Measurements from ENCODE around the gene CCDC28B. TPM values are rescaled to one million over a fixed set of nuclear protein-coding genes. Genes with fewer than 3 reads are reported as not detected.

CCDC28B gene
- total and polyA plus RNA-seq, 2 of the 13 experiments (the other 11 are each of a cell fraction or from before 2014, with no cell fraction given), result 2.6 to 3.5 TPM

- ChIA-PET POLR2A (interaction anchor here (0.5 to 2.7 kb wide), 19 partner anchors 13 to 215 kb away, joined by 3 to 38 read pairs (median 5); partner anchors contain the start of genes BSDC1, CCDC28B, EIF3I and HDAC1), CTCF (ENCODE audit: low intra/inter-chr PET ratio, low total read pairs) (no interaction called here)
- intact Hi-C loops (cut with micrococcal nuclease; ENCODE audit: unreplicated experiment), result no loop called here
- Histone ChIP-seq H3K27me3 (ENCODE audit: control insufficient read depth in 1 of 2, insufficient read depth in 2 of 2, low read length in 2 of 2) (no peaks in the 10 kb centered on the region), H3K9me3 (ENCODE audit: low read length) (no peaks in the 10 kb centered on the region), H3K4me1 (ENCODE audit: insufficient read depth, low read length) (peaks cover 59% of the 10 kb centered on the region), H3K4me2 (ENCODE audit: low read depth, low read length) (peak overlapping the region; percentile 80), H3K4me3 (replicated peaks in 1 of 3; ENCODE audit: insufficient read depth in 1 of 3, low read depth in 2 of 3, low read length in 3 of 3) (peak overlapping the region; percentile 47 to 76 (median 58)), H4K20me1 (ENCODE audit: insufficient read depth, low read length) (no peaks in the 10 kb centered on the region), H2AFZ (ENCODE audit: low read length) (peak overlapping the region; percentile 85), H3K27ac (ENCODE audit: extremely low read length, insufficient read depth, low read length) (peak overlapping the region; percentile 87), H3K36me3 (replicated peaks in 1 of 2; ENCODE audit: control insufficient read depth in 1 of 2, insufficient read depth in 2 of 2, low read length in 2 of 2) (peaks cover 4 to 16% of the 10 kb centered on the region in 2 experiments; a peak in 4 of 5 replicates), H3K79me2 (ENCODE audit: insufficient read depth, low read length) (peaks cover 31% of the 10 kb centered on the region), H3K9ac (ENCODE audit: insufficient read depth, low read depth, low read length) (peak overlapping the region; percentile 84)
- FAIRE-seq (no peak), DNase-seq (ENCODE audit: low spot score) (no peak), ATAC-seq (peak; percentile 46)
- in situ Hi-C loops (cut with HindIII; ENCODE audit: extremely low pct_ligation_motif_present, low pct_unique_long_range_greater_than_20kb), result no loop called here
- BruUV-seq (replicated peaks), result TSS peak; percentile 93
- TF ChIP-seq ZNF446 (CRISPR knock-in tag; IDR thresholded peaks at IDR 0.05) (no peak), ZBTB1 (CRISPR knock-in tag; IDR thresholded peaks at IDR 0.05; ENCODE audit: borderline replicate concordance) (0 out of 2 replicates have a peak, but pooled peaks have one; percentile 0), TEAD2 (CRISPR knock-in tag; IDR thresholded peaks at IDR 0.05) (no peak), THAP9 (CRISPR knock-in tag; IDR thresholded peaks at IDR 0.05; ENCODE audit: borderline replicate concordance) (no peak), MEIS1 (CRISPR knock-in tag; IDR thresholded peaks at IDR 0.05; ENCODE audit: borderline replicate concordance) (peak; percentile 74; the same call in 1 of the 2 replicates), REL (CRISPR knock-in tag; conservative IDR thresholded peaks at IDR 0.05) (0 out of 2 replicates have a peak, but pooled peaks have one; percentile 1), ZSCAN29 (CRISPR knock-in tag; conservative IDR thresholded peaks at IDR 0.05) (peak; percentile 47; the same call in 1 of the 2 replicates), ZSCAN22 (CRISPR knock-in tag; IDR thresholded peaks at IDR 0.05) (0 out of 2 replicates have a peak, but pooled peaks have one; percentile 40), ZBTB49 (CRISPR knock-in tag; IDR thresholded peaks at IDR 0.05; ENCODE audit: borderline replicate concordance) (0 out of 2 replicates have a peak, but pooled peaks have one; percentile 48), ZNF704 (CRISPR knock-in tag; IDR thresholded peaks at IDR 0.05; ENCODE audit: borderline replicate concordance) (no peak)
- TF ChIP-seq, protein P1, sequence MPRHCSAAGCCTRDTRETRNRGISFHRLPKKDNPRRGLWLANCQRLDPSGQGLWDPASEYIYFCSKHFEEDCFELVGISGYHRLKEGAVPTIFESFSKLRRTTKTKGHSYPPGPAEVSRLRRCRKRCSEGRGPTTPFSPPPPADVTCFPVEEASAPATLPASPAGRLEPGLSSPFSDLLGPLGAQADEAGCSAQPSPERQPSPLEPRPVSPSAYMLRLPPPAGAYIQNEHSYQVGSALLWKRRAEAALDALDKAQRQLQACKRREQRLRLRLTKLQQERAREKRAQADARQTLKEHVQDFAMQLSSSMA (CRISPR knock-in tag; IDR thresholded peaks at IDR 0.05), result 0 out of 2 replicates have a peak, but pooled peaks have one; percentile 59
- TF ChIP-seq, protein P2, sequence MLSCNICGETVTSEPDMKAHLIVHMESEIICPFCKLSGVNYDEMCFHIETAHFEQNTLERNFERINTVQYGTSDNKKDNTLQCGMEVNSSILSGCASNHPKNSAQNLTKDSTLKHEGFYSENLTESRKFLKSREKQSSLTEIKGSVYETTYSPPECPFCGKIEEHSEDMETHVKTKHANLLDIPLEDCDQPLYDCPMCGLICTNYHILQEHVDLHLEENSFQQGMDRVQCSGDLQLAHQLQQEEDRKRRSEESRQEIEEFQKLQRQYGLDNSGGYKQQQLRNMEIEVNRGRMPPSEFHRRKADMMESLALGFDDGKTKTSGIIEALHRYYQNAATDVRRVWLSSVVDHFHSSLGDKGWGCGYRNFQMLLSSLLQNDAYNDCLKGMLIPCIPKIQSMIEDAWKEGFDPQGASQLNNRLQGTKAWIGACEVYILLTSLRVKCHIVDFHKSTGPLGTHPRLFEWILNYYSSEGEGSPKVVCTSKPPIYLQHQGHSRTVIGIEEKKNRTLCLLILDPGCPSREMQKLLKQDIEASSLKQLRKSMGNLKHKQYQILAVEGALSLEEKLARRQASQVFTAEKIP (CRISPR knock-in tag; IDR thresholded peaks at IDR 0.05; ENCODE audit: borderline replicate concordance), result no peak
- 0% methylated on average over 5 of the region's 7 CpGs for WGBS (ENCODE audit: low lambda C conversion rate)
Measured at GRCh38 chr1:32179193-32179442, 21.3 kb upstream of the CCDC28B start.
